H9 (cell line): ENCODE data around the gene EME1. TPM values are rescaled to one million over a fixed set of nuclear protein-coding genes. Genes with fewer than 3 reads are reported as not detected.

ENCODE experiments used
- DNase-seq: peaks from one replicate; pipeline ENCODE4 v3.0.0-alpha.2; 2017
- H2AFZ ChIP-seq: one replicate; pipeline ENCODE4 v1.6.1; 2013; ENCODE audit warnings: mild to moderate bottlenecking, low read length, control low read depth, moderate library complexity
- H2AK5ac ChIP-seq: 2 replicates; pipeline ENCODE4 v1.6.1; 2013; ENCODE audit warnings: low read length, control low read depth, mixed read lengths; ENCODE audit not compliant: insufficient read length
- H2BK120ac ChIP-seq: one replicate; pipeline ENCODE4 v1.6.1; 2013; ENCODE audit warnings: low read depth, mild to moderate bottlenecking, low read length, control low read depth, inconsistent platforms; ENCODE audit not compliant: poor library complexity, severe bottlenecking
- H2BK12ac ChIP-seq: 2 replicates; pipeline ENCODE4 v1.6.1; 2013; ENCODE audit warnings: low read length, control low read depth, mixed read lengths, low read depth; ENCODE audit not compliant: insufficient read length
- H2BK15ac ChIP-seq: 2 replicates; pipeline ENCODE4 v1.6.1; 2013; ENCODE audit warnings: low read depth, low read length, control low read depth
- H2BK20ac ChIP-seq: one replicate; pipeline ENCODE4 v1.6.1; 2013; ENCODE audit warnings: low read depth, mild to moderate bottlenecking, low read length, control low read depth, inconsistent platforms; ENCODE audit not compliant: poor library complexity, severe bottlenecking
- H2BK5ac ChIP-seq: 2 replicates; pipeline ENCODE4 v1.6.1; 2013; ENCODE audit warnings: low read length, control low read depth, mixed read lengths; ENCODE audit not compliant: insufficient read length
- H3K14ac ChIP-seq: 2 replicates; pipeline ENCODE4 v1.6.1; 2013; ENCODE audit warnings: low read length, control low read depth; ENCODE audit not compliant: insufficient read depth
- H3K18ac ChIP-seq: 2 replicates; pipeline ENCODE4 v1.6.1; 2013; ENCODE audit warnings: low read depth, mild to moderate bottlenecking, mixed read lengths, low read length, control low read depth; ENCODE audit not compliant: insufficient read length
- H3K23ac ChIP-seq: 2 replicates; pipeline ENCODE4 v1.6.1; 2013; ENCODE audit warnings: low read length, control low read depth, mixed read lengths, low read depth; ENCODE audit not compliant: insufficient read length
- H3K23me2 ChIP-seq: 2 replicates; pipeline ENCODE4 v1.6.1; 2013; ENCODE audit warnings: low read depth, mild to moderate bottlenecking, mixed read lengths, low read length, control low read depth; ENCODE audit not compliant: insufficient read length, poor library complexity, severe bottlenecking
- H3K27ac ChIP-seq: 2 replicates; pipeline ENCODE4 v1.5.1; 2013; ENCODE audit warnings: low read length, control low read depth, mixed read lengths, low read depth; ENCODE audit not compliant: insufficient read length
- H3K27me3 ChIP-seq: 2 replicates; pipeline ENCODE4 v1.6.1; 2013; ENCODE audit warnings: low read length, control low read depth, inconsistent platforms; ENCODE audit not compliant: insufficient read depth
- H3K4ac ChIP-seq: 2 replicates; pipeline ENCODE4 v1.6.1; 2013; ENCODE audit warnings: low read depth, mild to moderate bottlenecking, control low read depth, inconsistent platforms, low read length, moderate library complexity
- H3K4me1 ChIP-seq: 2 replicates; pipeline ENCODE4 v1.6.1; 2013; ENCODE audit warnings: low read length, control low read depth, inconsistent platforms; ENCODE audit not compliant: insufficient read depth
- H3K4me2 ChIP-seq: 2 replicates; pipeline ENCODE4 v1.6.1; 2013; ENCODE audit warnings: low read length, control low read depth, mixed read lengths; ENCODE audit not compliant: insufficient read length, insufficient read depth
- H3K56ac ChIP-seq: 2 replicates; pipeline ENCODE4 v1.6.1; 2013; ENCODE audit warnings: low read depth, mild to moderate bottlenecking, mixed read lengths, low read length, control low read depth; ENCODE audit not compliant: insufficient read length
- H3K79me1 ChIP-seq: 2 replicates; pipeline ENCODE4 v1.6.1; 2013; ENCODE audit warnings: low read depth, mild to moderate bottlenecking, moderate library complexity, low read length, control low read depth, inconsistent platforms; ENCODE audit not compliant: insufficient read depth, poor library complexity, severe bottlenecking
- H3K79me2 ChIP-seq: 2 replicates; pipeline ENCODE4 v1.6.1; 2013; ENCODE audit warnings: low read length, control low read depth, inconsistent platforms; ENCODE audit not compliant: insufficient read depth
- H3K9ac ChIP-seq: 2 replicates; pipeline ENCODE4 v1.6.1; 2013; ENCODE audit warnings: low read length, control low read depth, mixed read lengths; ENCODE audit not compliant: insufficient read length; ENCODE audit errors: extremely low read depth
- H3K9me3 ChIP-seq: one replicate; pipeline ENCODE4 v1.6.1; 2013; ENCODE audit warnings: low read depth, low read length, inconsistent platforms; ENCODE audit not compliant: control insufficient read depth
- H3T11ph ChIP-seq: one replicate; pipeline ENCODE4 v1.6.1; 2013; ENCODE audit warnings: mild to moderate bottlenecking, low read length, control low read depth, inconsistent platforms
- H4K20me1 ChIP-seq: one replicate; pipeline ENCODE4 v1.6.1; 2013; ENCODE audit not compliant: control insufficient read depth, insufficient read length, insufficient read depth
- H4K5ac ChIP-seq: 2 replicates; pipeline ENCODE4 v1.6.1; 2013; ENCODE audit warnings: low read depth, mild to moderate bottlenecking, mixed read lengths, low read length, control low read depth; ENCODE audit not compliant: insufficient read length
- H4K8ac ChIP-seq: replicated peaks from 2 replicates; pipeline ENCODE4 v1.6.1; 2013; ENCODE audit warnings: low read length, control low read depth, mixed read lengths, low read depth; ENCODE audit not compliant: insufficient read length
- H4K91ac ChIP-seq: 2 replicates; pipeline ENCODE4 v1.6.1; 2013; ENCODE audit warnings: low read depth, mild to moderate bottlenecking, moderate library complexity, mixed read lengths, low read length, control low read depth; ENCODE audit not compliant: insufficient read length
- H3K27ac Mint-ChIP-seq, 3 experiments: 2 replicates in 2 of 3; 3 replicates in 1 of 3; pipeline ENCODE4 v1.8.0; 2020 to 2021; ENCODE audit warnings: mixed read lengths in 3 of 3, mild to moderate bottlenecking in 1 of 3, moderate library complexity in 1 of 3
- H3K27me3 Mint-ChIP-seq: 2 replicates; pipeline ENCODE4 v1.8.0; 2021; ENCODE audit warnings: low read depth, mild to moderate bottlenecking, moderate library complexity, mixed read lengths
- H3K36me3 Mint-ChIP-seq, 3 experiments: 2 replicates in 2 of 3; 3 replicates in 1 of 3; pipeline ENCODE4 v1.8.0; 2020 to 2021; ENCODE audit warnings: low read depth in 3 of 3, mixed read lengths in 3 of 3; ENCODE audit not compliant: insufficient read depth in 1 of 3
- H3K4me1 Mint-ChIP-seq, 2 experiments: 2 replicates each; pipeline ENCODE4 v1.8.0; 2020; ENCODE audit warnings: mixed read lengths in 2 of 2
- H3K4me3 Mint-ChIP-seq, 2 experiments: 2 replicates in 1 of 2; 3 replicates in 1 of 2; pipeline ENCODE4 v1.8.0; 2020 to 2021; ENCODE audit warnings: mild to moderate bottlenecking in 2 of 2, mixed read lengths in 2 of 2, moderate library complexity in 1 of 2
- H3K9me3 Mint-ChIP-seq, 2 experiments: 2 replicates in 1 of 2; 3 replicates in 1 of 2; pipeline ENCODE4 v1.8.0; 2020; ENCODE audit warnings: mild to moderate bottlenecking in 2 of 2, mixed read lengths in 2 of 2, moderate library complexity in 1 of 2
- CTCF ChIP-seq: fragments of 200-600 bp; sonication (generic); conservative IDR thresholded peaks from 3 replicates; pipeline ENCODE4 v1.8.0; 2021; ENCODE audit warnings: antibody characterized with exemption, mild to moderate bottlenecking
- WGBS: extraction: QIAGEN DNeasy Blood & Tissue Kit; methylation state at CpG from one replicate; pipeline ENCODE4 v1.1.7; 2013; ENCODE audit warnings: missing lambda C conversion rate, low lambda C conversion rate, mixed read lengths; ENCODE audit not compliant: insufficient read length; ENCODE audit errors: extremely low coverage; 5-methylcytosine and 5-hydroxymethylcytosine counted together
- total RNA-seq: library from RNA; stranded (reverse); gene quantifications from 2 replicates; pipeline ENCODE4 v1.2.1, GENCODE V29; 2021

Gene EME1
- total RNA-seq, 1 experiment from 2014 or later = 15.1 TPM

- Histone ChIP-seq H2BK120ac (no peak overlapping the region), H4K5ac (no peak overlapping the region), H3K4me2 (no peak overlapping the region), H4K8ac (no peak overlapping the region), H2BK5ac (no peak overlapping the region), H3T11ph (no peak overlapping the region), H3K9me3 (no peaks in the 10 kb centered on the region), H2BK15ac (no peak overlapping the region), H3K27me3 (no peaks in the 10 kb centered on the region; the same call in 1 of the 2 replicates), H3K23ac (no peak overlapping the region), H2BK20ac (no peak overlapping the region), H3K14ac (no peak overlapping the region), H3K79me1 (no peaks in the 10 kb centered on the region), H2BK12ac (no peak overlapping the region), H3K56ac (no peak overlapping the region), H3K23me2 (peaks cover 3% of the 10 kb centered on the region), H2AFZ (no peak overlapping the region), H4K91ac (no peak overlapping the region), H3K18ac (no peak overlapping the region), H2AK5ac (no peak overlapping the region), H3K27ac (no peak overlapping the region), H4K20me1 (no peaks in the 10 kb centered on the region), H3K79me2 (no peaks in the 10 kb centered on the region), H3K9ac (no peak overlapping the region), H3K4me1 (no peaks in the 10 kb centered on the region), H3K4ac (no peak overlapping the region)
- TF ChIP-seq CTCF = no peak
- Mint-ChIP-seq H3K27ac (no peak overlapping the region), H3K36me3 (peaks cover 2 to 13% (median 4%) of the 10 kb centered on the region in 3 experiments; a peak in 6 of 7 replicates), H3K9me3 (peaks cover 16 to 18% of the 10 kb centered on the region in 2 experiments), H3K4me1 (peaks cover 5 to 9% of the 10 kb centered on the region in 2 experiments; a peak in 3 of 4 replicates), H3K4me3 (no peak overlapping the region), H3K27me3 (peaks cover 24% of the 10 kb centered on the region)
- no peak for DNase-seq
- WGBS = no CpG with 5 or more reads among the region's 6 CpGs
Measured at GRCh38 chr17:50420419-50421112, 47.5 kb downstream of the EME1 start.
